Endothelial cell of umbilical vein (primary cell): ENCODE data around the gene TMEM267. TPM values are rescaled to one million over a fixed set of nuclear protein-coding genes. Genes with fewer than 3 reads are reported as not detected.
A peak's percentile ranks its signal among the peaks of the same experiment; 100 is the strongest.

Experiments used
- BruUV-seq: library from RNA; stranded (reverse); fragments of 400-500 nt; replicated peaks from 2 replicates; lab custom pipeline; 2021; lab: Mats Ljungman, UMichigan
- CTCF ChIA-PET: fragments of 300-600, 350-600 bp; sonication (Branson Sonifier 250); formaldehyde crosslinking; loops from one replicate; lab custom pipeline; 2021; ENCODE audit warnings: antibody characterized with exemption, inconsistent platforms; lab: Charles Lee
- POLR2A ChIA-PET: fragments of 300-600, 350-600 bp; sonication (Branson Sonifier 250); formaldehyde crosslinking; loops from one replicate; lab custom pipeline; 2021; ENCODE audit warnings: antibody characterized with exemption, inconsistent platforms; lab: Charles Lee
- DNase-seq: peaks from one replicate; pipeline ENCODE4 v3.0.0-alpha.2; 2011; ENCODE audit warnings: low read depth, low spot score
- FAIRE-seq: peaks from 2 replicates; lab custom pipeline; 2011; peaks lifted over from hg19 to GRCh38; lab: Jason Lieb, UNC
- H2AFZ ChIP-seq: 2 replicates; pipeline ENCODE4 v1.6.0; 2012; ENCODE audit warnings: low read depth, low read length, control low read depth, inconsistent platforms
- H3K27ac ChIP-seq: 2 replicates; pipeline ENCODE4 v1.5.1; 2011; ENCODE audit warnings: low read depth, mild to moderate bottlenecking, control low read depth, low read length, moderate library complexity; ENCODE audit not compliant: insufficient read depth
- H3K27me3 ChIP-seq, 2 experiments: 2 replicates each; pipeline versions ENCODE4 v1.6.0 to v1.6.1; 2011; ENCODE audit warnings: low read length in 2 of 2, mixed read lengths in 1 of 2; ENCODE audit not compliant: control insufficient read depth in 2 of 2, insufficient read depth in 2 of 2
- H3K36me3 ChIP-seq, 2 experiments: 2 replicates in 1 of 2; 3 replicates in 1 of 2; pipeline ENCODE4 v1.5.1; 2011; ENCODE audit warnings: low read length in 2 of 2, mild to moderate bottlenecking in 1 of 2, moderate library complexity in 1 of 2; ENCODE audit not compliant: control insufficient read depth in 2 of 2, insufficient read depth in 2 of 2; ENCODE audit errors: extremely low read depth in 1 of 2
- H3K4me1 ChIP-seq: 3 replicates; pipeline ENCODE4 v1.5.1; 2011; ENCODE audit warnings: mild to moderate bottlenecking, low read length; ENCODE audit not compliant: control insufficient read depth, insufficient read depth; ENCODE audit errors: extremely low read depth
- H3K4me2 ChIP-seq: 2 replicates; pipeline ENCODE4 v1.6.1; 2011; ENCODE audit warnings: low read length, control low read depth, mixed read lengths; ENCODE audit not compliant: insufficient read depth
- H3K4me3 ChIP-seq, 3 experiments: fragments of 200-600 bp in 1 of 3; sonication (generic), shearing (Covaris generic) in 1 of 3; replicated peaks in 1 of 3; 2 replicates each; pipeline ENCODE4 v1.5.1; 2011 to 2016; ENCODE audit warnings: control low read depth in 3 of 3, low read length in 3 of 3, mild to moderate bottlenecking in 2 of 3, inconsistent platforms in 1 of 3, low read depth in 1 of 3, moderate library complexity in 1 of 3; ENCODE audit not compliant: insufficient read depth in 1 of 3
- H3K79me2 ChIP-seq: 2 replicates; pipeline ENCODE4 v1.6.0; 2012; ENCODE audit warnings: low read length, inconsistent platforms; ENCODE audit not compliant: control insufficient read depth, insufficient read depth
- H3K9ac ChIP-seq: replicated peaks from 2 replicates; pipeline ENCODE3; 2011; ENCODE audit warnings: low read length, control low read depth; ENCODE audit not compliant: insufficient read depth; ENCODE audit errors: extremely low read depth
- H3K9me1 ChIP-seq: replicated peaks from 3 replicates; pipeline ENCODE4 v1.6.0; 2011; ENCODE audit warnings: mild to moderate bottlenecking, low read length; ENCODE audit not compliant: control insufficient read depth, insufficient read depth; ENCODE audit errors: extremely low read depth
- H3K9me3 ChIP-seq: replicated peaks from 2 replicates; pipeline ENCODE4 v1.5.1; 2012; ENCODE audit warnings: low read length, inconsistent platforms; ENCODE audit not compliant: control insufficient read depth, insufficient read depth
- H4K20me1 ChIP-seq: replicated peaks from 2 replicates; pipeline ENCODE3; 2011; ENCODE audit warnings: mild to moderate bottlenecking, low read length; ENCODE audit not compliant: control insufficient read depth, insufficient read depth; ENCODE audit errors: extremely low read depth
- CTCF ChIP-seq, 2 donors: IDR thresholded peaks; 1 replicate in 1 of 2; 2 replicates in 1 of 2; pipeline ENCODE4 v1.5.1; 2011; ENCODE audit warnings: low read length in 2 of 2, mild to moderate bottlenecking in 2 of 2, moderate library complexity in 2 of 2, control low read depth in 1 of 2, inconsistent platforms in 1 of 2, low read depth in 1 of 2; ENCODE audit not compliant: insufficient read depth in 1 of 2; ENCODE audit errors: extremely low read depth in 1 of 2
- EZH2 ChIP-seq: IDR thresholded peaks from 2 replicates; pipeline ENCODE4 v1.6.1; 2012; ENCODE audit warnings: borderline replicate concordance, low read depth, mild to moderate bottlenecking, moderate library complexity, low read length, inconsistent platforms; ENCODE audit not compliant: severe bottlenecking
- dilution Hi-C: fragments of 300-500 bp; cut with MboI; formaldehyde crosslinking; loops from one replicate; pipeline ENCODE4 v1.15.0; 2019; ENCODE audit warnings: low sequenced_read_pairs; ENCODE audit not compliant: extremely low pct_ligation_motif_present
- intact Hi-C: fragments of 100-400 bp; cut with micrococcal nuclease; formaldehyde crosslinking; loops from one replicate; pipeline ENCODE4 v1.10.0; 2022
- polyA plus RNA-seq, 4 experiments: library from polyadenylated mRNA; depleted of rRNA in 3 of 4; stranded (reverse) in 3 of 4; unstranded in 1 of 4; fragments of >200 nt; gene quantifications; 2 replicates each; pipeline versions ENCODE4 v1.2.1 to v1.2.3, GENCODE V29; 2011 to 2012; ENCODE audit warnings: missing spikeins in 1 of 4
- total RNA-seq: library from RNA; stranded (reverse); gene quantifications from 2 replicates; pipeline ENCODE4 v1.2.3, GENCODE V29; 2021

The TMEM267 gene
- total and polyA plus RNA-seq, 2 donors (not counting 3 experiments of a cell fraction or from before 2014, with no cell fraction given) = 5.4 to 8.6 TPM

- H3K27ac ChIP-seq = peak overlapping the region; percentile 77
- H3K4me1 ChIP-seq = peaks cover 14% of the 10 kb centered on the region
- dilution Hi-C loops = no loop called here
Measured at GRCh38 chr5:43484106-43484849, 613 bp upstream of the TMEM267 start.

More at GRCh38 chr5:43484106-43484849, 613 bp upstream of the TMEM267 start:
- ChIA-PET CTCF (interaction anchor here (0.6 to 2.6 kb wide), 52 partner anchors 8 to 576 kb away, joined by 3 to 54 read pairs (median 5); partner anchors contain the start of genes C5orf34, HMGCS1 and NNT), POLR2A (interaction anchor here (1.2 to 1.8 kb wide), 4 partner anchors 9 to 363 kb away, joined by 3 to 12 read pairs (median 10); partner anchors contain the start of genes C5orf34, HMGCS1 and ZNF131)
- no peaks in the 10 kb centered on the region for H4K20me1 ChIP-seq
- peak overlapping the region; percentile 84 for H3K4me2 ChIP-seq
- no peaks in the 10 kb centered on the region for H3K36me3 ChIP-seq
- no peaks in the 10 kb centered on the region for H3K9me3 ChIP-seq
- TSS peak; percentile 94 for BruUV-seq
- FAIRE-seq = no peak
- intact Hi-C loops = loop anchor here (1.0 to 10.0 kb wide), 8 partner anchors 31 to 1559 kb away; partner anchors contain the start of genes C5orf34 and FBXO4
- peak overlapping the region; percentile 87 for H3K9ac ChIP-seq
- DNase-seq = peak; percentile 88
- peaks cover 12% of the 10 kb centered on the region for H3K79me2 ChIP-seq
- TF ChIP-seq EZH2 (no peak), CTCF (IDR thresholded peaks at IDR 0.05; ENCODE audit: extremely low read depth in 1 of 2, insufficient read depth in 1 of 2, low read depth in 1 of 2, low read length in 2 of 2) (peak; percentile 63 to 82)
- peak overlapping the region; percentile 57 to 97 (median 64) for H3K4me3 ChIP-seq
- H2AFZ ChIP-seq = peak overlapping the region; percentile 24
- H3K27me3 ChIP-seq = no peaks in the 10 kb centered on the region
- no peaks in the 10 kb centered on the region for H3K9me1 ChIP-seq
